ENCODE data around the gene OPN4. TPM values are rescaled to one million over a fixed set of nuclear protein-coding genes. Genes with fewer than 3 reads are reported as not detected.

Gene OPN4
- total and polyA plus RNA-seq, 2 experiments from 2014 or later = not detected

GRCh38 chr10:86706401-86706841, 52.1 kb downstream of the OPN4 start:
- Histone ChIP-seq H3K4me2 (ENCODE audit: unreplicated experiment) (no peak overlapping the region), H3F3A (ENCODE audit: insufficient read depth) (no peaks in the 10 kb centered on the region), H3K9ac (no peak overlapping the region), H4K20me1 (ENCODE audit: insufficient read depth) (no peaks in the 10 kb centered on the region), H3K9me3 (ENCODE audit: low read depth) (no peaks in the 10 kb centered on the region), H3K27me3 (replicated peaks; ENCODE audit: insufficient read depth) (no peaks in the 10 kb centered on the region), H3K79me2 (ENCODE audit: insufficient read depth) (no peaks in the 10 kb centered on the region), H3K9me2 (ENCODE audit: insufficient read depth) (no peaks in the 10 kb centered on the region), H2AFZ (no peak overlapping the region), H3K27ac (no peak overlapping the region), H3K4me1 (ENCODE audit: insufficient read depth) (peaks cover 6% of the 10 kb centered on the region; the same call in 1 of the 2 replicates), H3K4me3 (no peak overlapping the region), H3K36me3 (ENCODE audit: low read depth) (no peaks in the 10 kb centered on the region)
- in situ Hi-C loops (cut with MboI) = loop anchor here (10.0 kb wide), 1 partner anchor 198 kb away; no protein-coding TSS in a partner anchor
- 90% methylated on average over 12 of the region's 12 CpGs for WGBS, 2 experiments (ENCODE audit: low coverage in 1 of 2, low lambda C conversion rate in 2 of 2, missing lambda C conversion rate in 2 of 2)
- no peak for TF ChIP-seq EZH2phosphoT487 (IDR thresholded peaks at IDR 0.05; ENCODE audit: insufficient read depth, low read depth)
- no peak for TF ChIP-seq EZH2 (IDR thresholded peaks at IDR 0.05; ENCODE audit: insufficient read depth, poor library complexity, severe bottlenecking)
- DNase-seq = no peak

GRCh38 chr10:86706977-86707376, 52.6 kb downstream of the OPN4 start:
- no peaks in the 10 kb centered on the region for H3K9me3 ChIP-seq (ENCODE audit: low read depth)
- H2AFZ ChIP-seq = no peak overlapping the region
- H3K4me1 ChIP-seq (ENCODE audit: insufficient read depth) = peaks cover 6% of the 10 kb centered on the region; the same call in 1 of the 2 replicates
- TF ChIP-seq EZH2phosphoT487 (IDR thresholded peaks at IDR 0.05; ENCODE audit: insufficient read depth, low read depth) (no peak), EZH2 (IDR thresholded peaks at IDR 0.05; ENCODE audit: insufficient read depth, poor library complexity, severe bottlenecking) (no peak)
- no peak overlapping the region for H3K27ac ChIP-seq
- H3K4me3 ChIP-seq = no peak overlapping the region
- no peak overlapping the region for H3K4me2 ChIP-seq (ENCODE audit: unreplicated experiment)
- in situ Hi-C loops (cut with MboI) = loop anchor here (10.0 kb wide), 1 partner anchor 198 kb away; no protein-coding TSS in a partner anchor
- DNase-seq = no peak
- 85 to 94% methylated on average over 1 of the region's 1 CpG for WGBS, 2 experiments (ENCODE audit: low coverage in 1 of 2, low lambda C conversion rate in 2 of 2, missing lambda C conversion rate in 2 of 2)
- H3K9ac ChIP-seq = no peak overlapping the region
- H3K9me2 ChIP-seq (ENCODE audit: insufficient read depth) = no peaks in the 10 kb centered on the region
- H3K36me3 ChIP-seq (ENCODE audit: low read depth) = no peaks in the 10 kb centered on the region
- H3K27me3 ChIP-seq (replicated peaks; ENCODE audit: insufficient read depth) = no peaks in the 10 kb centered on the region
- H3K79me2 ChIP-seq (ENCODE audit: insufficient read depth) = no peaks in the 10 kb centered on the region
- H4K20me1 ChIP-seq (ENCODE audit: insufficient read depth) = no peaks in the 10 kb centered on the region
- no peaks in the 10 kb centered on the region for H3F3A ChIP-seq (ENCODE audit: insufficient read depth)

GRCh38 chr10:86707505-86707904, 53.2 kb downstream of the OPN4 start:
- in situ Hi-C loops (cut with MboI) = loop anchor here (10.0 kb wide), 1 partner anchor 197 kb away; no protein-coding TSS in a partner anchor

GRCh38 chr10:86708068-86708782, 53.9 kb downstream of the OPN4 start:
- TF ChIP-seq EZH2phosphoT487 (IDR thresholded peaks at IDR 0.05; ENCODE audit: insufficient read depth, low read depth) (no peak), EZH2 (IDR thresholded peaks at IDR 0.05; ENCODE audit: insufficient read depth, poor library complexity, severe bottlenecking) (no peak)
- Histone ChIP-seq H3K9ac (no peak overlapping the region), H3K4me3 (no peak overlapping the region), H3K9me2 (ENCODE audit: insufficient read depth) (no peaks in the 10 kb centered on the region), H3F3A (ENCODE audit: insufficient read depth) (no peaks in the 10 kb centered on the region), H3K27me3 (replicated peaks; ENCODE audit: insufficient read depth) (no peaks in the 10 kb centered on the region), H3K4me1 (ENCODE audit: insufficient read depth) (peaks cover 6% of the 10 kb centered on the region; the same call in 1 of the 2 replicates), H3K27ac (no peak overlapping the region), H3K4me2 (ENCODE audit: unreplicated experiment) (no peak overlapping the region), H2AFZ (no peak overlapping the region), H3K79me2 (ENCODE audit: insufficient read depth) (no peaks in the 10 kb centered on the region), H3K36me3 (ENCODE audit: low read depth) (no peaks in the 10 kb centered on the region), H4K20me1 (ENCODE audit: insufficient read depth) (no peaks in the 10 kb centered on the region), H3K9me3 (ENCODE audit: low read depth) (no peaks in the 10 kb centered on the region)
- no peak for DNase-seq
- in situ Hi-C loops (cut with MboI) = loop anchor here (10.0 kb wide), 1 partner anchor 197 kb away; no protein-coding TSS in a partner anchor
- 84 to 89% methylated on average over 8 of the region's 8 CpGs for WGBS, 2 experiments (ENCODE audit: low coverage in 1 of 2, low lambda C conversion rate in 2 of 2, missing lambda C conversion rate in 2 of 2)

More at GRCh38 chr10:86707505-86707904, 53.2 kb downstream of the OPN4 start:
- no peak overlapping the region for H3K4me2 ChIP-seq (ENCODE audit: unreplicated experiment)
- H3K9ac ChIP-seq = no peak overlapping the region
- H3K27ac ChIP-seq = no peak overlapping the region
- H3K9me2 ChIP-seq (ENCODE audit: insufficient read depth) = no peaks in the 10 kb centered on the region
- peaks cover 6% of the 10 kb centered on the region; the same call in 1 of the 2 replicates for H3K4me1 ChIP-seq (ENCODE audit: insufficient read depth)
- no peaks in the 10 kb centered on the region for H3K79me2 ChIP-seq (ENCODE audit: insufficient read depth)
- H3F3A ChIP-seq (ENCODE audit: insufficient read depth) = no peaks in the 10 kb centered on the region
- H3K4me3 ChIP-seq = no peak overlapping the region
- no peaks in the 10 kb centered on the region for H4K20me1 ChIP-seq (ENCODE audit: insufficient read depth)
- no peaks in the 10 kb centered on the region for H3K9me3 ChIP-seq (ENCODE audit: low read depth)
- no peaks in the 10 kb centered on the region for H3K27me3 ChIP-seq (replicated peaks; ENCODE audit: insufficient read depth)
- TF ChIP-seq EZH2 (IDR thresholded peaks at IDR 0.05; ENCODE audit: insufficient read depth, poor library complexity, severe bottlenecking) (no peak), EZH2phosphoT487 (IDR thresholded peaks at IDR 0.05; ENCODE audit: insufficient read depth, low read depth) (no peak)
- no peak overlapping the region for H2AFZ ChIP-seq
- 66 to 76% methylated on average over 4 of the region's 4 CpGs for WGBS, 2 experiments (ENCODE audit: low coverage in 1 of 2, low lambda C conversion rate in 2 of 2, missing lambda C conversion rate in 2 of 2)
- DNase-seq = no peak
- H3K36me3 ChIP-seq (ENCODE audit: low read depth) = no peaks in the 10 kb centered on the region
